K562 (cell line): ENCODE results near the gene OTUD5. TPM values are rescaled to one million over a fixed set of nuclear protein-coding genes. Genes with fewer than 3 reads are reported as not detected.

ENCODE experiments used
- ATF3 ChIP-seq, 2 experiments: fragments of 450-650 bp in 1 of 2; sonication (generic) in 1 of 2; formaldehyde crosslinking in 1 of 2; IDR thresholded peaks in 1 of 2; conservative IDR thresholded peaks in 1 of 2; 2 replicates each; pipeline versions ENCODE4 v1.6.1 to v1.8.1; 2016 to 2023; ENCODE audit warnings: mild to moderate bottlenecking in 2 of 2, moderate library complexity in 2 of 2, inconsistent platforms in 1 of 2, missing genetic modification reagents in 1 of 2
- BCOR ChIP-seq: fragments of 450-650 bp; IDR thresholded peaks from 2 replicates; pipeline ENCODE4 v1.6.1; 2016
- CREM ChIP-seq: IDR thresholded peaks from 2 replicates; pipeline ENCODE4 v1.6.1; 2014; ENCODE audit warnings: antibody characterized with exemption, low read depth
- CXXC5 ChIP-seq: fragments of 250-450 bp; sonication (Bioruptor Pico); IDR thresholded peaks from 2 replicates; pipeline ENCODE4 v1.8.0; 2022; ENCODE audit warnings: inconsistent platforms, mild to moderate bottlenecking, moderate library complexity
- MAZ ChIP-seq, 2 experiments: fragments of 450-650 bp in 1 of 2; sonication (generic) in 1 of 2; formaldehyde crosslinking; IDR thresholded peaks in 1 of 2; conservative IDR thresholded peaks in 1 of 2; 2 replicates each; pipeline versions ENCODE4 v1.4.0 to v1.5.0; 2020; ENCODE audit warnings: mild to moderate bottlenecking in 1 of 2, missing genetic modification reagents in 1 of 2
- MCM3 ChIP-seq: fragments of 450-650 bp; IDR thresholded peaks from 2 replicates; pipeline ENCODE4 v1.6.1; 2016
- MED1 ChIP-seq: sonication (generic); formaldehyde crosslinking; IDR thresholded peaks from 2 replicates; pipeline ENCODE4 v1.8.1; 2023; ENCODE audit warnings: missing genetic modification reagents, borderline replicate concordance
- RBM39 ChIP-seq: fragments of 200-400 bp; formaldehyde crosslinking; optimal IDR thresholded peaks from 2 replicates; pipeline ENCODE3; 2018; ENCODE audit warnings: low read depth, low read length
- SMAD2 ChIP-seq: fragments of 150-350 bp; IDR thresholded peaks from 2 replicates; pipeline ENCODE4 v1.6.1; 2014; ENCODE audit warnings: low read depth, mild to moderate bottlenecking, low read length
- ZNF175 ChIP-seq: fragments of 200-800 bp; sonication (Bioruptor generic); IDR thresholded peaks from 2 replicates; pipeline ENCODE4 v1.6.1; 2016; ENCODE audit warnings: low read depth, mild to moderate bottlenecking, missing genetic modification characterization, missing compliant biosample characterization
- ZNF408 ChIP-seq: fragments of 250-450 bp; sonication (Bioruptor Pico); IDR thresholded peaks from 2 replicates; pipeline ENCODE4 v1.4.0; 2020; ENCODE audit warnings: low read depth, mild to moderate bottlenecking, moderate library complexity
- ZNF830 ChIP-seq: fragments of 250-450 bp; sonication (Bioruptor Pico); IDR thresholded peaks from 2 replicates; pipeline ENCODE4 v1.5.0; 2021; ENCODE audit warnings: mild to moderate bottlenecking
- polyA plus RNA-seq, 8 experiments: library from polyadenylated mRNA; depleted of rRNA in 4 of 8; stranded (reverse) in 5 of 8; unstranded in 3 of 8; fragments of >200 nt; fragmentation: Nextera tagmentation in 2 of 8; fragmentation: Illumina TruSeq in 1 of 8; extraction: Ambion mirVana in 2 of 8; extraction: Trizol in 1 of 8; gene quantifications; 2 replicates each; pipeline versions ENCODE4 v1.2.1 to v1.2.3, GENCODE V29; 2011 to 2014; ENCODE audit warnings: inconsistent platforms in 1 of 8, missing spikeins in 1 of 8
- total RNA-seq, 7 experiments: library from RNA; depleted of rRNA in 6 of 7; stranded (reverse); fragments of >200 nt in 6 of 7; fragmentation: Illumina TruSeq in 2 of 7; extraction: Trizol in 2 of 7; gene quantifications; 2 replicates each; pipeline versions ENCODE4 v1.2.1 to v1.2.3, GENCODE V29; 2011 to 2021; ENCODE audit warnings: low replicate concordance in 1 of 7
- TF ChIP-seq, protein P1 (sequence below): fragments of 450-650 bp; IDR thresholded peaks from 2 replicates; pipeline ENCODE4 v1.6.1; 2016; ENCODE audit warnings: mild to moderate bottlenecking, moderate library complexity

The OTUD5 gene
- total and polyA plus RNA-seq, 9 of the 15 experiments (the other 6 are each of a cell fraction or from before 2014, with no cell fraction given) = 3.6 to 102 (median 59.0) TPM

GRCh38 chrX:48937054-48937907 lies 20.1 kb downstream of the OTUD5 start (continued):
- TF ChIP-seq ZNF830 (CRISPR knock-in tag) (no peak), CXXC5 (peak; percentile 83), ATF3 (IDR thresholded peaks at IDR 0.05) (no peak), ATF3 (CRISPR knock-in tag; conservative IDR thresholded peaks at IDR 0.05) (no peak), ZNF175 (CRISPR knock-in tag) (peak; percentile 65; the same call in 1 of the 2 replicates), CREM (peak; percentile 54), SMAD2 (no peak), BCOR (no peak), MED1 (CRISPR knock-in tag) (no peak), MCM3 (no peak), MAZ (CRISPR knock-in tag; conservative IDR thresholded peaks at IDR 0.05 in 1 of 2, IDR thresholded peaks at IDR 0.05 in 1 of 2) (peak; percentile 75 to 86; a peak in 3 of 4 replicates), ZNF408 (CRISPR knock-in tag) (no peak), RBM39 (no peak)
- TF ChIP-seq, protein P1, sequence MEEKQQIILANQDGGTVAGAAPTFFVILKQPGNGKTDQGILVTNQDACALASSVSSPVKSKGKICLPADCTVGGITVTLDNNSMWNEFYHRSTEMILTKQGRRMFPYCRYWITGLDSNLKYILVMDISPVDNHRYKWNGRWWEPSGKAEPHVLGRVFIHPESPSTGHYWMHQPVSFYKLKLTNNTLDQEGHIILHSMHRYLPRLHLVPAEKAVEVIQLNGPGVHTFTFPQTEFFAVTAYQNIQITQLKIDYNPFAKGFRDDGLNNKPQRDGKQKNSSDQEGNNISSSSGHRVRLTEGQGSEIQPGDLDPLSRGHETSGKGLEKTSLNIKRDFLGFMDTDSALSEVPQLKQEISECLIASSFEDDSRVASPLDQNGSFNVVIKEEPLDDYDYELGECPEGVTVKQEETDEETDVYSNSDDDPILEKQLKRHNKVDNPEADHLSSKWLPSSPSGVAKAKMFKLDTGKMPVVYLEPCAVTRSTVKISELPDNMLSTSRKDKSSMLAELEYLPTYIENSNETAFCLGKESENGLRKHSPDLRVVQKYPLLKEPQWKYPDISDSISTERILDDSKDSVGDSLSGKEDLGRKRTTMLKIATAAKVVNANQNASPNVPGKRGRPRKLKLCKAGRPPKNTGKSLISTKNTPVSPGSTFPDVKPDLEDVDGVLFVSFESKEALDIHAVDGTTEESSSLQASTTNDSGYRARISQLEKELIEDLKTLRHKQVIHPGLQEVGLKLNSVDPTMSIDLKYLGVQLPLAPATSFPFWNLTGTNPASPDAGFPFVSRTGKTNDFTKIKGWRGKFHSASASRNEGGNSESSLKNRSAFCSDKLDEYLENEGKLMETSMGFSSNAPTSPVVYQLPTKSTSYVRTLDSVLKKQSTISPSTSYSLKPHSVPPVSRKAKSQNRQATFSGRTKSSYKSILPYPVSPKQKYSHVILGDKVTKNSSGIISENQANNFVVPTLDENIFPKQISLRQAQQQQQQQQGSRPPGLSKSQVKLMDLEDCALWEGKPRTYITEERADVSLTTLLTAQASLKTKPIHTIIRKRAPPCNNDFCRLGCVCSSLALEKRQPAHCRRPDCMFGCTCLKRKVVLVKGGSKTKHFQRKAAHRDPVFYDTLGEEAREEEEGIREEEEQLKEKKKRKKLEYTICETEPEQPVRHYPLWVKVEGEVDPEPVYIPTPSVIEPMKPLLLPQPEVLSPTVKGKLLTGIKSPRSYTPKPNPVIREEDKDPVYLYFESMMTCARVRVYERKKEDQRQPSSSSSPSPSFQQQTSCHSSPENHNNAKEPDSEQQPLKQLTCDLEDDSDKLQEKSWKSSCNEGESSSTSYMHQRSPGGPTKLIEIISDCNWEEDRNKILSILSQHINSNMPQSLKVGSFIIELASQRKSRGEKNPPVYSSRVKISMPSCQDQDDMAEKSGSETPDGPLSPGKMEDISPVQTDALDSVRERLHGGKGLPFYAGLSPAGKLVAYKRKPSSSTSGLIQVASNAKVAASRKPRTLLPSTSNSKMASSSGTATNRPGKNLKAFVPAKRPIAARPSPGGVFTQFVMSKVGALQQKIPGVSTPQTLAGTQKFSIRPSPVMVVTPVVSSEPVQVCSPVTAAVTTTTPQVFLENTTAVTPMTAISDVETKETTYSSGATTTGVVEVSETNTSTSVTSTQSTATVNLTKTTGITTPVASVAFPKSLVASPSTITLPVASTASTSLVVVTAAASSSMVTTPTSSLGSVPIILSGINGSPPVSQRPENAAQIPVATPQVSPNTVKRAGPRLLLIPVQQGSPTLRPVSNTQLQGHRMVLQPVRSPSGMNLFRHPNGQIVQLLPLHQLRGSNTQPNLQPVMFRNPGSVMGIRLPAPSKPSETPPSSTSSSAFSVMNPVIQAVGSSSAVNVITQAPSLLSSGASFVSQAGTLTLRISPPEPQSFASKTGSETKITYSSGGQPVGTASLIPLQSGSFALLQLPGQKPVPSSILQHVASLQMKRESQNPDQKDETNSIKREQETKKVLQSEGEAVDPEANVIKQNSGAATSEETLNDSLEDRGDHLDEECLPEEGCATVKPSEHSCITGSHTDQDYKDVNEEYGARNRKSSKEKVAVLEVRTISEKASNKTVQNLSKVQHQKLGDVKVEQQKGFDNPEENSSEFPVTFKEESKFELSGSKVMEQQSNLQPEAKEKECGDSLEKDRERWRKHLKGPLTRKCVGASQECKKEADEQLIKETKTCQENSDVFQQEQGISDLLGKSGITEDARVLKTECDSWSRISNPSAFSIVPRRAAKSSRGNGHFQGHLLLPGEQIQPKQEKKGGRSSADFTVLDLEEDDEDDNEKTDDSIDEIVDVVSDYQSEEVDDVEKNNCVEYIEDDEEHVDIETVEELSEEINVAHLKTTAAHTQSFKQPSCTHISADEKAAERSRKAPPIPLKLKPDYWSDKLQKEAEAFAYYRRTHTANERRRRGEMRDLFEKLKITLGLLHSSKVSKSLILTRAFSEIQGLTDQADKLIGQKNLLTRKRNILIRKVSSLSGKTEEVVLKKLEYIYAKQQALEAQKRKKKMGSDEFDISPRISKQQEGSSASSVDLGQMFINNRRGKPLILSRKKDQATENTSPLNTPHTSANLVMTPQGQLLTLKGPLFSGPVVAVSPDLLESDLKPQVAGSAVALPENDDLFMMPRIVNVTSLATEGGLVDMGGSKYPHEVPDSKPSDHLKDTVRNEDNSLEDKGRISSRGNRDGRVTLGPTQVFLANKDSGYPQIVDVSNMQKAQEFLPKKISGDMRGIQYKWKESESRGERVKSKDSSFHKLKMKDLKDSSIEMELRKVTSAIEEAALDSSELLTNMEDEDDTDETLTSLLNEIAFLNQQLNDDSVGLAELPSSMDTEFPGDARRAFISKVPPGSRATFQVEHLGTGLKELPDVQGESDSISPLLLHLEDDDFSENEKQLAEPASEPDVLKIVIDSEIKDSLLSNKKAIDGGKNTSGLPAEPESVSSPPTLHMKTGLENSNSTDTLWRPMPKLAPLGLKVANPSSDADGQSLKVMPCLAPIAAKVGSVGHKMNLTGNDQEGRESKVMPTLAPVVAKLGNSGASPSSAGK = no peak; the same call in 1 of the 2 replicates
